Activated T-helper 9 cell treated with anti-CD3 and anti-CD28 coated beads, Interleukin-2, amount 50 U/mL, for 16 hours (primary cell): ENCODE results near the gene TMEM30B.
"Not testable (repeated sequence)": the region's sequence is repeated elsewhere in the genome, so short reads cannot be mapped to it uniquely, and the experiment has no call there.

ENCODE experiments used
- DNase-seq: peaks from one replicate; pipeline ENCODE4 v3.0.0-alpha.2; 2020; ENCODE audit warnings: low read depth

TMEM30B gene

DNA sequence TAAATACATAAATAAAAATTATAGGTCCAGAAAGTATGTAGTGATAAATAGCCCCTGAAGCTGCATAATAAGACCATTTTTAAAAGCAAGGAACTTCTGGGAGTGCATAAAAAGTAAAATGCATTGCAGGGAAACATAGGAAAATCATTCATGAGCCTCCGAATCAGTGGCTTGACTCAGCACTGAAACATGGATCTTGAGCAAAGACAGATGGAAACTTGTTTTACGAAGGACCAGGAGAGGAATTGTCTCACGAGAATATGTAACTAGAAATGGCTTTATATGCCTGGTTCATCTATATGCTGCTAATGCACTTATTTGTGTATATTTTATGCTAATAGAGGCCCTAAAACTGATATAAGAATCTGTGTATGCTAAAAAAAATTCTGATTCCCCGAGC lies 14.7 kb downstream of the TMEM30B start:
- DNase-seq, result no peak

DNA sequence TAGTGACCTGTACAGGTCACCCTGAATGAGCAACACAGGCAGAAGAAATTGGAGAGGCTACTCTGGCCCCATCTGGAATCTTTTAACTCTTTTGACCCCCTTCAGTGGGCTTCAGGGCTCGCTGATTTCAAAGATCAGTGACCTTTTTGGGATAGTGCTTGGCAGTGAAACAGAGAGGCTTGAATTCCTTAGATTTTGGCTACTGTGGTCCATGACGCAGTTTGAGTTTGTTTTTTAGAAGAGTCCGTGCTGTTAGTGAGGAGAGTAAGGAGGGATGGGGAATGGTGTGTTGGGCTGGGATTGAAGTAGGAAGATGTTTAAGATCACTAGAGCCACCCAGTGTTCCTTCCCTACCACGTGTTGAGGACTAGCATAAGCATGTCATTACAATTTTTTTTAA lies 16.5 kb downstream of the TMEM30B start:
- no peak for DNase-seq

DNA sequence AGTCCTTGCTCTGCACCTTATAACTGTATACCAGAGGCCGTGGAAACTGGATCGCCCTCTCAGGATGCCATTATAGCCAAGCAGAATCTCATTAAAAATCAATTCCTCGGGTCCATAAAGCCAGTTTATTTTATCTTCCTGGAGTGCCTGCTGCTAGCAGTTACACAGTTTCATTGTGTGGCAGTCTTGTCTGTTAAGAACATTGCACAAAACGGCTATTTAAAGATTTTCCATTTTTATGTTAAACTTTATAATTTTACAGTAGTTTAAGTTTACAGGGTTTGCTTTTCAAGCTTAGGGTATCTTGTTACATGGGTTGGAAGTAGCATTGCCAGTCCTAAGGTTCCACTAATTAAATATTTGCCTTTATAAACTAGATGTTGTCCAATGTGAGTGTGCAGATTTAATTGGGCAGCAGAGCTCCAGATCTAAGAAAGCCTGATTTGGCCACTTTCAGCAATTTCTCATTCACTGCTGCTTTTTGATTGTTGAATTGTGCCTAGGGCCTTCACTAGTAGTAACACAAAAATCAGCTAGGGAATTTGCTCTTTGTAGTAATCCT lies 17.0 kb downstream of the TMEM30B start:
- no peak for DNase-seq

DNA sequence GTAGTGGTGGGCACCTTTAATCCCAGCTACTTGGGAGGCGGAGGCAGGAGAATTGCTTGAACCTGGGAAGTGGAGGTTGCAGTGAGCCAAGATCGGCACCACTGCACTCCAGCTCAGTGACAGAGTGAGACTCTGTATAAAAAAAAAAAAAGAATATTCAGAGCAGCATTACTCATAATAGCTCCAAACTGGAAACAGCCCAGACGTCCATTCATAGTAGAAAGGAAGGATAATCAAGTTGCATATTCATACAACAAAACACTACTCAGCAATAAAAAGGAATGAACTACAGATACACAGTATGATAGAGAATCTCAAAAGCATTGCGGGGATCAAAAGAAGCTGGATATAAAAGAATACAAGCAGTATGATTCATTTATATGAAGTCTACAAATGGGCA lies 19.1 kb downstream of the TMEM30B start:
- no peak for DNase-seq

DNA sequence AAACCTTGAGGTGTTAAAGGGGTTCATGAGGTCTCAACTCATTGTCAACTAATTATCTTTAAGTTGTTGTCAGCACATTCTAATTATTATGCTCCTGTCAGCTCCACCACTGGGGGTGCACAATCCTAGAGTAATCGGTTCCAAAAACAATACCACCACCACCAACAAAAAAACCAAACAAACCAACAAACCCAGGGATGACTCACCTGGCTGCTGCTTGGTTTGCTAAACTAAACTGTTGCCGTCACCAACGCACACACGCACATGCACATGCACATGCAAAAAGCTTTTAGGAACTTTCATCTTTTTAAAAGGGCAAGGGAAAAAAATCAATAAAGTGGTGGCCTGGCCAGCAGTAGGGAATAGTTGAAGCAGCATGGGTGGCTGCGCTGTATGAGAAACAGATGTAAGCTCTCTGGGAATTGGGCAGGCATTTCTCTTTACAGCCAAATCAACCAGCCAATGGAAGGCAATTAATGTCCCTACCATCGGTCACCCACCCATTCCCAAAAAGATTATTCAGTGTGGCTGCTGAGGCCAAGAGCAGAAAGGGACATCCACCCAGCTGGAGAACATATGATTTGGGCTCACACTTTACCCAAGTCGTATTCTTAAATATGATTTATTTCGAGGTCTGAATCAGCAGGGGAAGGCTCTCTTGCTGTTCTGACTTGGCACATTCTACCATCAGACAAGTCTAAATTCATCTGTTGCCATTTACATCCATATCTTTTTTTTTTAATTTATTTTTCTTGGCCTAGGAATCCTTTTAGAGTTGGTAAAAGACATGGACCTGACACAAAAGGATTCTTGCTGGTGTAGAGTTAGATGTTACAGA lies 20.0 kb downstream of the TMEM30B start:
- no peak for DNase-seq

DNA sequence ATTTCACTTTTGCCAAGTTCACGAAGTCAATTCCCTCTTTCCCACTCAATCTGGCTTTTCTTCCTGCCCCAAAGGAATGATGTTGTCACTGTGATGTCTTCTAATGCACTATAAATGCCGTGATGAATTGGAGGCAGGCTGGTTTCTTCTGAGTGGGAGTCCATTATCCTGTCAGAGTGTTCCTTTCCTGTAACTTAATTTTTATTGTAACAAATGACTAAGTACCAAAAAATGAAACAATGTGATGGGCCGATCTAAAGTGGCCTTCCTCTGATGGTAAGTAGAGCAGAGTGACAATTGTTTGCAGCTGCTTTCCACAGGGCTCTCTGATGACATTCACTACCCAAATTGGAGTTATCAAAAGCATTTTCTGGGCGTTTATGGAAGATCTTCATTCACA lies 22.2 kb downstream of the TMEM30B start:
- DNase-seq, result no peak

DNA sequence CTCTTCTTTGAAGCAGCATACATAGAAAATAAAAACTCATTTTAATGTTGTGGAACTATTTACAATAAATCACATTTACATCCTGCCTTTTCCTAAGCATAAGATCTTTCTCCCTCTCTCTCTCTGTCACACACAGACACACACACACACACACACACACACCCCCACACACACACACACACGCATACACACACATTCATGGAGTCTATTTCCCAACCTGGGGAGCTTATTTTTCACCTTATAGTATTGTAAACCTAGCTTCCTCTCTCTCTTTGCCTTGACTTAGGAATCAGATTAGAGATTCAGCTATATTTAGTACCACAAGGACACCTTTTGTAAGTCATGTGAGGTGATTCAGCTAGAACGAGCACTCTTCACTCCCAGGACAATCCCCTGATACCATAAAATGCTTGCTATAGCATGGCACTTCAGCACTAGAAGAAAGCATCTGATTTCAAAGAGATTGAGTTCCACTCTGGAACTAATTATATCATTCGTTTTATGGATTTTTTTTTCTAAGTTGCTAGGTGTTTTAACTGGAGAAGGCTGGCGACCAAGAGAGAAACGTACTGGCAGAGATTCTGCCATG lies 23.6 kb downstream of the TMEM30B start:
- DNase-seq, result no peak

DNA sequence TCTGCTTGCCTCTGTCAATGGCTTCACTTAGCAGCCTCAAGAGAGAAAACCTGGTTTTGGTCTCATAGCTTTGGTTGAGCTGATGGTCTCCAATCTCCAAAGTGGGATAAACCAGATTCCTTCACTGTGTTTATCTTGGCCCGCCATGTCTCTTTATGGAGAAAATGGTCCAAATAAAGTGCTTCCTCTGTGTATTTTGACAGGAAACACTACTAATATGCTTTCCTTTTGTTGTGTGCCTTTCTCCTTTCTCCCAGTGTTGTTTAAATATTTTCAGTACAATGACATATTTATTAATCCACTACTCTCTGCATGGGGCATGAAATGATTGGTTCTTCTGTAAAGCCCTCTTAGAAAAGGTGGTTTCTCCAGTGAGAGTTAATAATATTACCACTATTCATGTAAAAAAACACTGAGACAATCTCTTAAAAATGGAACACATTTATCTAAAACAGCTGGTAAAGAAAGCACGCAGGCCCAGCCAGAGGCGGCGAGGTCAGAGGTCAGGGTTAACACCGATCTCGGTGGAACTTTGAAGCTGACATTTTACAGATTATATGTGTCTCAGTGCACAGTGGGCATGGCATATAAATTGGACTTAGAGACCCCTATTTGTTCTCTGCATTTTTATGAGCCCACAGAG lies 24.2 kb downstream of the TMEM30B start:
- DNase-seq, result no peak

DNA sequence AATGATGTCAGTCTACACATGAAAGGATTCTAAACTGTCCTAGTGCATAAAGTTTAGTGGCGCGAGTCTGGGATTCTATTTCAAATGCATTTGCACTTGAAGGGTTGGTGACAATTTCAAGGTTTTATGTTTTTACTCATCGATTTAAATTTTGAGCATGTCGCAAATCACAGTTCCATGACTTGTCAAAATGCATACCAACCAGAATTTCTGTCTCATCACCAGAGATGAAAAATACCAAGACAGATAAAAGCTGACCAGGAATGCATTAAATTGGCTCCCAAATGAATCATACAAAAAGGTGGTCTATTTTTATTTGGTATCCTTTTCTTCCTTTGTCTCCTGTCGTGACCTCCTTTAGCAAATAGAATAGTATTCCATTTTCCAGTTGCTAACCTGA lies 25.2 kb downstream of the TMEM30B start:
- DNase-seq, result no peak

DNA sequence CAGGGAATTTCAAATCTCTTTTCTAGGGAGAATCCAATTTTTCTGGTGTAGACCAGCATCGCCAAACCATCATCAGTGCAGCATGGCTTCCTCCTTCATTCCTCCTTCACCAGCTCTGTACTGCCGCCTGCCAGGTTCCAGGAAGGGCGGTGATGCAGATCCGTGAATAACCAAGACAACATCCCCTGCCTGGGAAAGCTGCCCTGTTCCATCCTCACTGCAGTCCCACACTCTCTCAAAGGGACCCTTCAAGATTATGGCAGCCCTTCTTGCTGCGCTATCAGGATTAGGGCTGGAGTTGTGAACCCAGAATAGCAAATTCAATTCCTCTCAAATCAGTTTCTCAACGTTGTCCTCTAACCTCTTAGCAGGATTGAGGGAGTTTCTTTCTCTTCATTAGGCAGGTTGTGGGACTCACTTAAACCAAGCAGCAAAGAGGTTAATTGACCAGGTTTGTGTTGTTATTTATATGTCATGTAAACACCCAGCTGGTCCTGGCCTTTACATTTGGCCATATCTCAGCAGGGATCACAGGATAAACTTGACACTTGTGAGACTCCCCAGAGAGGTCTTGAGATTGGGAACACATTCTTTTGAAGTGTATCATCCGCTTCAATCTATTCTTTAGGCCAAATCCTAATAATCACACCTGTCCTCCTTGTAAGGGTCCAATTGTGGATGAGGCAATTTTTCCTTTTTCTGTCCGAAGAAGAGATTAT lies 26.2 kb downstream of the TMEM30B start:
- DNase-seq, result no peak

DNA sequence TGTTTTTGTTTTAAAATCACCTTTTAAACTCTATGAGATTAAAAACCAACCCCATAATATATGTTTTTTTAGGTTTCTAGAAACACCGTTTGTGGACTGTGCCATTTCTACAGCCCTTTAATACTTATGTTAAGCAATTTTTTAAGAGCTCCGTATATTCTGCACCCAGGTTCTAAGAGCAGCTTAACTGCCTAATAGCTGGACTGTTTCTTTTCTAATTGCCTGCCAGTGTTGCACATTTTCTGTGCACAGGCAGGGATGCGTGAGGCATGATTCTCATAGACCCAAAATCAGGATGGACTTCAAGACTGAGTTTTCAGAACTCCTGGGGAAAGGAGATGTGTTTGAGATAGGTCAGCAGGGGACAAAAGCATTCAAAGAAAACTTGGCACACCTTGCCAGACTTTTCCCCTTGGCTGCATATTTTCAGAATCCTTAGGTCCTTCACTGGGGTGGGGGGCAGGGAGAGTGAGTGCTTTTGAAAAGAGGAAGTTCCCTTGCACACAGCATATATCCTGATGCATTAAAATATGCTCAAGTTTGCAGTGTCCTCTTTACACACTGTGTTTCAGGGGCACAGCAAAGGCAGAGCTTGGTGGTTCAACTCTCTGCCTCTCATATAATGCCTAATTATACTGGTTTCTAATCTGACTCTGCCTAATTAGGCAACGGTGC lies 27.9 kb downstream of the TMEM30B start:
- DNase-seq, result no peak

DNA sequence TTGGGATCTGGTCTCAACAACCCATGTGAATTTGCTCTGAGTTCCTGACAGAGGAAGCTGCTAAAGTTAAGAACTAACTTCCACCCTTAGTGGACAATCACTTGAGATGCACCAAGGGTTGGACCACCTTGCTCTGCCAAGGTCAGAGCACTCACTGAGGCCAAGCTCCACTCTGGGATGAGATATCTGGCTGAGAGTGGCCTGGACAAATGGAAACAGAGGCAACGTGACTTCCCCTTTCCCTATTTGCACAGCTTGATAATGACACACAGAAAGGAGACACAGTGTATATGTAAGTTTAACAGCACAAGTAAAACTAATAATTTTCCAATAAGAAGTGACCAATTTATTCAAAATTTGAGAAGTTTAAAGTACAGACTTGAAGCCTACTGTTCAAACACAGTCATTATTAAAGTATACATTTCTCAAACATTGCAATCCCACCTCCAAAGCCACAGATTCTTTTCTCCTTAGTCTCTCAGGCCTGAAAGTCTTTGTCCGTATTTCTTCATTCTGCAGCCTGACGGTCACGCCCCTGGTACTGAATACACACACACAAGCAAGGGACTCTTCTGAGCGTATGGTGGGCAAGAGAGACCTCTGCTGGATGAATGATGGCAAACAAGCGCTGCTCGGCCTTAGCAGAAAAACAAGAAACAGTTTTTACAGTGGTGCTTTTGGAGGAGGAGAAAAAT lies 28.6 kb downstream of the TMEM30B start:
- DNase-seq, result peak; percentile 12

DNA sequence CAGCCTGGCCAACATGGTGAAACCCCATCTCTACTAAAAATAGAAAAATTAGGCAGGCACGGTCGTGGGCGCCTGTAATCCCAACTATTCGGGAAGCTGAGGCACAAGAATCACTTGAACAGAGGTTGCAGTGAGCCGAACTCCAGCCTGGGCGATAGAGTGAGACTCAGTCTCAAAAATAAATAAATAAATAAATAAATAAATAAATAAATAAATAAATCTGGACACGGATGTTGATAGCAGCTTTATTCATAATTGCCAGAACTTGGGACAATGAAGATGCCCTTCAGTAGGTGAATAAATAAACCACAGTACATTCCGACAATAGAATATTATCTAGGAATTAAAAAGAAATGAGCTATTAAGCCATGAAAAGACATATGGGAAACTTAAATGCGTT lies 31.1 kb downstream of the TMEM30B start:
- DNase-seq, result no peak

DNA sequence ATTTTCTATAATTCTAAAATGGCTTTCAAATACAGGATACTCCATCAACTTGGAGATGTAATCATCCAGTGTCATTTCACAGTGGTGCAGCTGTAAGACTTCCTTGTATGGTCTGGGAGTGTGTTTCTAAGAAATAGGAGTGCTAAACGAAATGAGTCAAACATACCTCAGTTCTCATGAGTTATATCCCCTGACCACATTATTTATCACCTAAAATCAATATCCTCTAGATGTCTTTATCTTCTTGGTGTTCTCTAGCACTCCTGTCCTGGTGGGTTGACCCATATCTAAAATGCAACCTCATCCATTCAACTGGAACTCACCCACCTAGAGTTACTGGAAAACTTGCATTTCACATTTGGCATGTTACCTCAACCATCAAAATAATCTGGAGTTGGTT lies 33.2 kb downstream of the TMEM30B start:
- DNase-seq, result no peak

DNA sequence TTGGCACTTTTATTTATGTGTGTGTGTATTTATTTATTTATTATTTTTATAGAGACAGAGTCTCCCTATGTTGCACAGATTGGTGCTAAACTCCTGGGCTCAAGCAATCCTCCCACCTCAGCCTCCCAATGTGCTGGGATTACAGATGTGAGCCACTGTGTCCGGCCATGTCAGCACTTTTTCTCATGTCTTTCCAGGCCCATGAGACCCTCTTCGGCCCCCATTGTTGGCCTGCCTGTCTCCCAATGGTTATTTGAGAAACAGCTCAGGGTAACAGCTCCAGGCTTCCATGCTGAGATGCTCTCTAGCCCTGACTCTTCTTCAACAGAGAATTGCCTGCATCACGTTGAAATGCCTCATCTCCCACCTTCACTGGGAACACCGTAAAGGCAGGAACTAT lies 34.4 kb downstream of the TMEM30B start:
- no peak for DNase-seq

DNA sequence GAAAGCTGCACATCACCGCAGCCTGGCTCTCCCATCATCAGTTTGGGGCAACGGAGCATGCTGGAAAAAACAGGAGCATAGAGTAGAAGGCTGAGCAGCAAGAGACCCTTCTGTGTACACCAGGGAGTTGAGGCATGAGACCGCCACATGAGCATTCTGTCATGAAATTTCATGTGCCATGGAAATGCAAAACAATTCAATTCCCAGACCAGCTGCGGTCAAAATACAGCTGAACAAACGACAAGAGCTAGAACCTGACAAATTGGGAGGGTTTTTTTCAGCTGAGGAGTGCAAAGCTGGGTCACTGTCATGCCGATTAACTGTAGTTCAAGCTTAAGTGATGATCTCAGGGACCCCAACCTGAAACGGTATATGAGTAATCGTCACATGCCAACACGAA lies 37.1 kb downstream of the TMEM30B start:
- no peak for DNase-seq

DNA sequence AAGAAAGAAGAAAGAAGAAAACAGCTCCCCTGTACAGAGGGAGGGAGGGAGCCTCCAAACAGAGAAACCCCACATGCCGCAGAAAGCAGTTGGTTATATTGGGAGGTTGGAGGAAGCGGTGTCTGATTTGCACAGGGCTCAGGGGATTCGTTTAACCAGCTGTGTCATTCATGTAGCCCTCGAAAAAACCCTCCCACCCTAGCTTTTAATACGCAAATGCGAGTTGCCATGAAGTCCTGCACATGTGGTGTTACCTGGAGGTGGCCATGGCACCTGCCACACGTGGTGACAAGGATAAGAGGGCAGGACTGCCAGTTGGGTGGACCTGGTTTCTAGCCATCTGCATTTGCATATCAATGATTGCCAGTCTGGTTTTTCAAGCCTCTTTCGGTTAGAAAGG lies 40.9 kb downstream of the TMEM30B start:
- DNase-seq, result no peak

DNA sequence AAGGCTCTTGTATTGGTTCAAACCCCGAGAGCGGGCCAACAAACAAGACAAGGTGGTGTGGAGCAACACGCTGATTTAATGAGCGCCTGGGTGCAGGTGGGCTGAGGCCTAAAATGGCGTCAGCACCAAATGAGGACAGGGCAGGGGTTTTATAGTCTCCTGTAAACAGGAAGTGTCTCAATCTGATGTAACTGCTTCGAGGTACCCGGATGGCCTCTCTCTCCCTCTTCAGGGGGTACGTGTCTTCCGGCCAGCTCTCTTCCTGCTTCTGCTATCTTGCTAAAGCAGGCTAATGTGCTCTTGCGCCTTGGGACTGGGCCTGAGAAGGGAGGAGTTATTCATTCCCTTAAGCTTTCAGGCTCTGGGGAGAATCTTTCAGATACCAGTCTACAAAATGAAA lies 41.9 kb downstream of the TMEM30B start:
- not testable (repeated sequence) for DNase-seq

DNA sequence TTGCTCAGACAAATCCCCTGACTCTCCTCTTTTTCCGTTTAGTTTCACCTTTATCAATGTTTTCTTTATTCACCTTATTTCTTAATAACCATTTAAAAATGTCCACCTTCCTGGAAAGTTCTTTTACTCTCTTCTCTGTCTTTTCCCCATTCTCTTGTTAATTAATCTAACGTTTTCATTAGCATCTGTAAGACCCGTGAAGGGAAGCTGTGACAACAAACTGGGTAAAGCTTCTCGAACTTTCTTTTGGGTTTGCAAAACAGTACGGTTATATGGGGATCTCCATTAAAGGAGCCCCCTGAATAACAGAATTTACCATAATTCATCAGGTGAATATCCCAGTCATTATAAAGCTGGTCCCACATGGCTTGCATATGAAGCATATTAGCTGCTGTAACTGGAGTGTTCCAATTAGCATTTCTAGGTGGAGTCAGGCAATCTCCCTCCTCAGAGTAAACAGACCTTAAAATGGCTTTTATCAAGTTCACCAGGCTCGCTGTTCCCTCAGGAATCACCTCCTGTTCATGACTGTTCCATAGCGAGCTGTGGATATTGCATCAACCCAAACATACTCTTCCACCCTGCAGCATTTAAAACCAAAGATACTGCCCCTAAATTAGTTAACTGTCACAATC lies 42.4 kb downstream of the TMEM30B start:
- no peak for DNase-seq

DNA sequence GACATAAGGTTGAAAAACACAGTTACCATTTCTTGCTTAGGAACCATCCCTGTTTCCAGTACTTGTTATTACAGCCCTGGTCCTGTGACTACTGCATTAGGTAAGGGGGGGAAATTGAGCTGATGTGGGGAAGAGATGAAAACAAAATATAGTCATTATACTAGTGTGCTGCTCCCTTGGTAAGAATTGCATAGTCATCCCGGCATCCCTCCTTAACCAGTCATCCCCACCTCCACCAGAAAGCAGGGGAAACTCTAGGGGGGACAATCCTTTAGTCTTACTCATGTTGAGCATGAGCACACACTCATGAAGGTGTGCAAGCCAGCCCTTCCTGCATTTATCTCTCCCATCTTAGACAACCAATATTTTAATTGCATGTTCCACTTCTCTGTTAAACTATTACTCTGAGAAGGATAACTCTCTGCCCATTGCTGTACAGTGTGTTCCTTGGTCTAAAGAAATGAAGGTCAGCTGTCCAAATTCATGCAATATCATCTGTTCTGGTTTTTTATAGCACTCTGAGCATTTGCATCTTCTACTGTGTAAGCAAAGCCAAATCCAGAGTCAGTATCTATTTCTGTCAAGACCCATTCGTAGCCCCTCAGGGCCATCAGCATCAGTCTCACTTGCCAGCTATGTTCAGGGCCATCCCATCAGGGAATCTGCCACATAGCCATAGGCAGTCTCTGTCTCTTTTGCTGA lies 46.8 kb downstream of the TMEM30B start:
- DNase-seq, result no peak
